HepG2 (cell line): Measurements from ENCODE around the gene POLR2F. TPM values are rescaled to one million over a fixed set of nuclear protein-coding genes. Genes with fewer than 3 reads are reported as not detected.

Source experiments
- MAF1 ChIP-seq: sonication (generic); formaldehyde crosslinking; IDR thresholded peaks from 2 replicates; pipeline ENCODE4 v1.5.0; 2020; ENCODE audit warnings: missing genetic modification reagents, borderline replicate concordance
- MXD4 ChIP-seq: IDR thresholded peaks from 2 replicates; pipeline ENCODE4 v1.6.1; 2016; ENCODE audit warnings: mild to moderate bottlenecking, missing biosample characterization, missing genetic modification reagents
- NFE2L2 ChIP-seq: fragments of 150-350 bp; IDR thresholded peaks from 2 replicates; pipeline ENCODE4 v1.6.1; 2014; ENCODE audit warnings: low read length
- ZNF530 ChIP-seq: sonication (generic); formaldehyde crosslinking; IDR thresholded peaks from 2 replicates; pipeline ENCODE4 v1.5.0; 2020; ENCODE audit warnings: low read depth, mild to moderate bottlenecking, missing genetic modification reagents
- ZNF563 ChIP-seq: sonication (generic); formaldehyde crosslinking; IDR thresholded peaks from 2 replicates; pipeline ENCODE4 v1.8.0; 2022; ENCODE audit warnings: mild to moderate bottlenecking, moderate library complexity, missing genetic modification reagents
- polyA plus RNA-seq, 8 experiments: library from polyadenylated mRNA; depleted of rRNA in 3 of 8; stranded (reverse) in 7 of 8; unstranded in 1 of 8; fragments of >200 nt; fragmentation: Illumina TruSeq in 4 of 8; extraction: Trizol in 4 of 8; gene quantifications; 2 replicates each; pipeline versions ENCODE4 v1.2.1 to v1.2.3, GENCODE V29; 2011 to 2016; ENCODE audit warnings: low read depth in 4 of 8, missing spikeins in 1 of 8, mixed read lengths in 1 of 8; ENCODE audit not compliant: insufficient read depth in 1 of 8
- total RNA-seq, 5 experiments: library from RNA; depleted of rRNA; stranded (reverse); fragments of >200 nt; fragmentation: Illumina TruSeq; extraction: Trizol; gene quantifications; 2 replicates each; pipeline ENCODE4 v1.2.3, GENCODE V29; 2016; ENCODE audit warnings: low read depth in 1 of 5
- TF ChIP-seq, protein P1 (sequence below): sonication (generic); formaldehyde crosslinking; conservative IDR thresholded peaks from 2 replicates; pipeline ENCODE4 v1.4.0; 2020; ENCODE audit warnings: missing genetic modification reagents
- TF ChIP-seq, protein P2 (sequence below): sonication (generic); formaldehyde crosslinking; IDR thresholded peaks from 2 replicates; pipeline ENCODE4 v1.5.0; 2020; ENCODE audit warnings: mild to moderate bottlenecking, missing genetic modification reagents, moderate library complexity
- TF ChIP-seq, protein P3 (sequence below), 2 experiments: sonication (generic) in 1 of 2; formaldehyde crosslinking in 1 of 2; IDR thresholded peaks; 2 replicates each; pipeline versions ENCODE4 v1.4.0 to v1.6.1; 2016 to 2020; ENCODE audit warnings: borderline replicate concordance in 1 of 2, low read depth in 1 of 2, mild to moderate bottlenecking in 1 of 2, missing genetic modification reagents in 1 of 2
- TF ChIP-seq, protein P4 (sequence below): sonication (generic); formaldehyde crosslinking; IDR thresholded peaks from 2 replicates; pipeline ENCODE4 v1.8.1; 2023; ENCODE audit warnings: mild to moderate bottlenecking, missing genetic modification reagents
- TF ChIP-seq, protein P5 (sequence below): sonication (generic); formaldehyde crosslinking; IDR thresholded peaks from 2 replicates; pipeline ENCODE4 v1.8.0; 2022; ENCODE audit warnings: low read depth, missing genetic modification reagents
- TF ChIP-seq, protein P6 (sequence below): sonication (generic); formaldehyde crosslinking; IDR thresholded peaks from 2 replicates; pipeline ENCODE4 v1.5.0; 2020; ENCODE audit warnings: mild to moderate bottlenecking, missing genetic modification reagents, borderline replicate concordance

POLR2F gene
- total and polyA plus RNA-seq, 2 of the 13 experiments (the other 11 are each of a cell fraction or from before 2014, with no cell fraction given), result 135 to 158 TPM

DNA sequence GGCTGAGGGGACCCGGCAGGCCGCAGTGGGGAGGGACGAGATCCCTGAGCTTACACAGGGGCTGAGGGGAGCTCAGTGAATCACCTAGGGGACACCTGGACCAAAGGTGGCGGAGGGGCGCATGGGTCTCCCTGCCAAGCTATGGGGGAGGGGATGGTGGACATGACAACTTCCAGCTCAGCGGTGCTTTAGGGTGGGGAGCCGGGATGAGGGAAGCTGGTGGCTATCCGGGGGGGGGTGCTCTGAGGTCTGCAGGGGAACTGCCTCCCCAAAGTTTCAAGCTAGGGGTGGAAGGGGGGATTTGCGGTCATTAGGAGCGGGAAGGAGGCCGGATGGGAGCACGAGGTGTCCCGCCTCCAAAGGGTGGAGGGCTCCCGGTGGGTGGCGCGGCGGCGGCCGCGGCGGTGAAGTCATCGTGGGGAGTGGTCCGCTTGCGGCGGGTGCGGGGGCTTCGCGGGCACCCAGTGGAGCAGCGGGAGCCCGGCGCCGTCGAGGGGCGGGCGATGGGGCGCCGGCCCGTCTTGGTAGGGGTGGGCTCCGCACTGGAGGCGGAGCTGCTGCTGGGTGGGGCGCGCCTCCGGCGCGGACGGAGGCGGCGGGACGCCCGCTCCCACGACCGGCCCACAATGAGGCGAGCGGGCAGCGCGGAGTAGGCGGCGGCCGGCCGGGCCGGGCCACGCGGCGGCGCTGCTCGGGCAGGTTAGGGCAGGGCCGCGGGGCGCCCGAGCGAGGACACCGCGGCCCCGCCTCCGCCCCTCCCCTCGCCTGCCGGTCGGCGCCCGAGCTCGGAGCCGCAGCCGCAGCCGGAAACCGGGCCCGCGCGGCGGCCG, 47.8 kb upstream of the POLR2F start, which contains the start of gene MICALL1 (continued):
- no peak for TF ChIP-seq NFE2L2
- TF ChIP-seq, protein P1, sequence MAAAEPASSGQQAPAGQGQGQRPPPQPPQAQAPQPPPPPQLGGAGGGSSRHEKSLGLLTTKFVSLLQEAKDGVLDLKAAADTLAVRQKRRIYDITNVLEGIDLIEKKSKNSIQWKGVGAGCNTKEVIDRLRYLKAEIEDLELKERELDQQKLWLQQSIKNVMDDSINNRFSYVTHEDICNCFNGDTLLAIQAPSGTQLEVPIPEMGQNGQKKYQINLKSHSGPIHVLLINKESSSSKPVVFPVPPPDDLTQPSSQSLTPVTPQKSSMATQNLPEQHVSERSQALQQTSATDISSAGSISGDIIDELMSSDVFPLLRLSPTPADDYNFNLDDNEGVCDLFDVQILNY (CRISPR knock-in tag), result no peak
- TF ChIP-seq, protein P2, sequence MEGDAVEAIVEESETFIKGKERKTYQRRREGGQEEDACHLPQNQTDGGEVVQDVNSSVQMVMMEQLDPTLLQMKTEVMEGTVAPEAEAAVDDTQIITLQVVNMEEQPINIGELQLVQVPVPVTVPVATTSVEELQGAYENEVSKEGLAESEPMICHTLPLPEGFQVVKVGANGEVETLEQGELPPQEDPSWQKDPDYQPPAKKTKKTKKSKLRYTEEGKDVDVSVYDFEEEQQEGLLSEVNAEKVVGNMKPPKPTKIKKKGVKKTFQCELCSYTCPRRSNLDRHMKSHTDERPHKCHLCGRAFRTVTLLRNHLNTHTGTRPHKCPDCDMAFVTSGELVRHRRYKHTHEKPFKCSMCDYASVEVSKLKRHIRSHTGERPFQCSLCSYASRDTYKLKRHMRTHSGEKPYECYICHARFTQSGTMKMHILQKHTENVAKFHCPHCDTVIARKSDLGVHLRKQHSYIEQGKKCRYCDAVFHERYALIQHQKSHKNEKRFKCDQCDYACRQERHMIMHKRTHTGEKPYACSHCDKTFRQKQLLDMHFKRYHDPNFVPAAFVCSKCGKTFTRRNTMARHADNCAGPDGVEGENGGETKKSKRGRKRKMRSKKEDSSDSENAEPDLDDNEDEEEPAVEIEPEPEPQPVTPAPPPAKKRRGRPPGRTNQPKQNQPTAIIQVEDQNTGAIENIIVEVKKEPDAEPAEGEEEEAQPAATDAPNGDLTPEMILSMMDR (CRISPR knock-in tag), result peak; percentile 44; the same call in 1 of the 2 replicates
- peak; percentile 7; the same call in 1 of the 2 replicates for TF ChIP-seq MXD4
- TF ChIP-seq, protein P3, sequence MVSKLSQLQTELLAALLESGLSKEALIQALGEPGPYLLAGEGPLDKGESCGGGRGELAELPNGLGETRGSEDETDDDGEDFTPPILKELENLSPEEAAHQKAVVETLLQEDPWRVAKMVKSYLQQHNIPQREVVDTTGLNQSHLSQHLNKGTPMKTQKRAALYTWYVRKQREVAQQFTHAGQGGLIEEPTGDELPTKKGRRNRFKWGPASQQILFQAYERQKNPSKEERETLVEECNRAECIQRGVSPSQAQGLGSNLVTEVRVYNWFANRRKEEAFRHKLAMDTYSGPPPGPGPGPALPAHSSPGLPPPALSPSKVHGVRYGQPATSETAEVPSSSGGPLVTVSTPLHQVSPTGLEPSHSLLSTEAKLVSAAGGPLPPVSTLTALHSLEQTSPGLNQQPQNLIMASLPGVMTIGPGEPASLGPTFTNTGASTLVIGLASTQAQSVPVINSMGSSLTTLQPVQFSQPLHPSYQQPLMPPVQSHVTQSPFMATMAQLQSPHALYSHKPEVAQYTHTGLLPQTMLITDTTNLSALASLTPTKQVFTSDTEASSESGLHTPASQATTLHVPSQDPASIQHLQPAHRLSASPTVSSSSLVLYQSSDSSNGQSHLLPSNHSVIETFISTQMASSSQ (IDR thresholded peaks at IDR 0.05; ENCODE audit: low read depth), result no peak
- TF ChIP-seq, protein P3 (CRISPR knock-in tag; IDR thresholded peaks at IDR 0.05; ENCODE audit: borderline replicate concordance), result no peak
- TF ChIP-seq, protein P4, sequence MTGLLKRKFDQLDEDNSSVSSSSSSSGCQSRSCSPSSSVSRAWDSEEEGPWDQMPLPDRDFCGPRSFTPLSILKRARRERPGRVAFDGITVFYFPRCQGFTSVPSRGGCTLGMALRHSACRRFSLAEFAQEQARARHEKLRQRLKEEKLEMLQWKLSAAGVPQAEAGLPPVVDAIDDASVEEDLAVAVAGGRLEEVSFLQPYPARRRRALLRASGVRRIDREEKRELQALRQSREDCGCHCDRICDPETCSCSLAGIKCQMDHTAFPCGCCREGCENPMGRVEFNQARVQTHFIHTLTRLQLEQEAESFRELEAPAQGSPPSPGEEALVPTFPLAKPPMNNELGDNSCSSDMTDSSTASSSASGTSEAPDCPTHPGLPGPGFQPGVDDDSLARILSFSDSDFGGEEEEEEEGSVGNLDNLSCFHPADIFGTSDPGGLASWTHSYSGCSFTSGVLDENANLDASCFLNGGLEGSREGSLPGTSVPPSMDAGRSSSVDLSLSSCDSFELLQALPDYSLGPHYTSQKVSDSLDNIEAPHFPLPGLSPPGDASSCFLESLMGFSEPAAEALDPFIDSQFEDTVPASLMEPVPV (CRISPR knock-in tag), result 0 out of 2 replicates have a peak, but pooled peaks have one; percentile 21
- peak; percentile 30; the same call in 1 of the 2 replicates for TF ChIP-seq ZNF563 (CRISPR knock-in tag)
- no peak for TF ChIP-seq MAF1 (CRISPR knock-in tag)
- no peak for TF ChIP-seq ZNF530
- TF ChIP-seq, protein P5, sequence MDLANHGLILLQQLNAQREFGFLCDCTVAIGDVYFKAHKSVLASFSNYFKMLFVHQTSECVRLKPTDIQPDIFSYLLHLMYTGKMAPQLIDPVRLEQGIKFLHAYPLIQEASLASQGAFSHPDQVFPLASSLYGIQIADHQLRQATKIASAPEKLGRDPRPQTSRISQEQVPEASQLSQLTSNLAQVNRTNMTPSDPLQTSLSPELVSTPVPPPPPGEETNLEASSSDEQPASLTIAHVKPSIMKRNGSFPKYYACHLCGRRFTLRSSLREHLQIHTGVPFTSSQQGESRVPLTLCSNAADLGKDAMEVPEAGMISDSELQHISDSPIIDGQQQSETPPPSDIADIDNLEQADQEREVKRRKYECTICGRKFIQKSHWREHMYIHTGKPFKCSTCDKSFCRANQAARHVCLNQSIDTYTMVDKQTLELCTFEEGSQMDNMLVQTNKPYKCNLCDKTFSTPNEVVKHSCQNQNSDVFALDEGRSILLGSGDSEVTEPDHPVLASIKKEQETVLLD, result peak; percentile 63
- TF ChIP-seq, protein P6, sequence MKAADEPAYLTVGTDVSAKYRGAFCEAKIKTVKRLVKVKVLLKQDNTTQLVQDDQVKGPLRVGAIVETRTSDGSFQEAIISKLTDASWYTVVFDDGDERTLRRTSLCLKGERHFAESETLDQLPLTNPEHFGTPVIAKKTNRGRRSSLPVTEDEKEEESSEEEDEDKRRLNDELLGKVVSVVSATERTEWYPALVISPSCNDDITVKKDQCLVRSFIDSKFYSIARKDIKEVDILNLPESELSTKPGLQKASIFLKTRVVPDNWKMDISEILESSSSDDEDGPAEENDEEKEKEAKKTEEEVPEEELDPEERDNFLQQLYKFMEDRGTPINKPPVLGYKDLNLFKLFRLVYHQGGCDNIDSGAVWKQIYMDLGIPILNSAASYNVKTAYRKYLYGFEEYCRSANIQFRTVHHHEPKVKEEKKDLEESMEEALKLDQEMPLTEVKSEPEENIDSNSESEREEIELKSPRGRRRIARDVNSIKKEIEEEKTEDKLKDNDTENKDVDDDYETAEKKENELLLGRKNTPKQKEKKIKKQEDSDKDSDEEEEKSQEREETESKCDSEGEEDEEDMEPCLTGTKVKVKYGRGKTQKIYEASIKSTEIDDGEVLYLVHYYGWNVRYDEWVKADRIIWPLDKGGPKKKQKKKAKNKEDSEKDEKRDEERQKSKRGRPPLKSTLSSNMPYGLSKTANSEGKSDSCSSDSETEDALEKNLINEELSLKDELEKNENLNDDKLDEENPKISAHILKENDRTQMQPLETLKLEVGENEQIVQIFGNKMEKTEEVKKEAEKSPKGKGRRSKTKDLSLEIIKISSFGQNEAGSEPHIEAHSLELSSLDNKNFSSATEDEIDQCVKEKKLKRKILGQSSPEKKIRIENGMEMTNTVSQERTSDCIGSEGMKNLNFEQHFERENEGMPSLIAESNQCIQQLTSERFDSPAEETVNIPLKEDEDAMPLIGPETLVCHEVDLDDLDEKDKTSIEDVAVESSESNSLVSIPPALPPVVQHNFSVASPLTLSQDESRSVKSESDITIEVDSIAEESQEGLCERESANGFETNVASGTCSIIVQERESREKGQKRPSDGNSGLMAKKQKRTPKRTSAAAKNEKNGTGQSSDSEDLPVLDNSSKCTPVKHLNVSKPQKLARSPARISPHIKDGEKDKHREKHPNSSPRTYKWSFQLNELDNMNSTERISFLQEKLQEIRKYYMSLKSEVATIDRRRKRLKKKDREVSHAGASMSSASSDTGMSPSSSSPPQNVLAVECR (CRISPR knock-in tag), result no peak
